Ovary (tissue), 3 donors: ENCODE measurements around the gene STK10.

ENCODE experiments used
- CTCF ChIP-seq, 3 donors: fragments of 450-650 bp in 2 of 3; fragments of 200-600 bp in 1 of 3; IDR thresholded peaks; one replicate each; pipeline versions ENCODE4 v1.5.1 to v1.8.0; 2016 to 2022; ENCODE audit warnings: antibody characterized with exemption in 3 of 3, mild to moderate bottlenecking in 1 of 3
- POLR2A ChIP-seq: fragments of 450-650 bp; IDR thresholded peaks from one replicate; pipeline ENCODE4 v1.6.1; 2017; ENCODE audit warnings: antibody characterized with exemption, mild to moderate bottlenecking, moderate library complexity
- donor health status: DM: no; HTN: no; CAD: no.

- TF ChIP-seq CTCF (IDR thresholded peaks at IDR 0.05) (no peak), POLR2A (no peak)
Observed at GRCh38 chr5:172105811-172106210, 82.2 kb downstream of the STK10 start.
